IMR-90 (cell line): ENCODE data around the gene NRAS. TPM values are rescaled to one million over a fixed set of nuclear protein-coding genes. Genes with fewer than 3 reads are reported as not detected.

Source experiments
- ATAC-seq: fragments of 200-7000 bp; cut with Tn5 transposase; 2 replicates; pipeline ENCODE4 v1.9.1; 2020; ENCODE audit warnings: low read depth, mild to moderate bottlenecking, moderate library complexity
- BruUV-seq: library from RNA; stranded (reverse); fragments of 400-500 nt; replicated peaks from 2 replicates; lab custom pipeline; 2021; lab: Mats Ljungman, UMichigan
- CTCF ChIA-PET: fragments of 300-600 bp; formaldehyde crosslinking; extraction: SDS; loops from one replicate; lab custom pipeline; 2021; ENCODE audit warnings: antibody characterized with exemption; lab: Yijun Ruan, JAX
- POLR2A ChIA-PET: fragments of 300-600 bp; sonication (Branson Sonifier 250); formaldehyde crosslinking; loops from one replicate; lab custom pipeline; 2022; ENCODE audit warnings: antibody characterized with exemption; ENCODE audit not compliant: unreplicated experiment; lab: Charles Lee
- DNase-seq: peaks from one replicate; pipeline ENCODE4 v3.0.0; 2013
- H2AFZ ChIP-seq: replicated peaks from 2 replicates; pipeline ENCODE3; 2013; ENCODE audit warnings: low read length, mild to moderate bottlenecking; ENCODE audit not compliant: poor library complexity
- H2AK5ac ChIP-seq: 2 replicates; pipeline ENCODE4 v1.6.1; 2013; ENCODE audit warnings: low read depth, low read length, inconsistent platforms
- H2AK9ac ChIP-seq: replicated peaks from 2 replicates; pipeline ENCODE3; 2013; ENCODE audit warnings: mild to moderate bottlenecking, low read depth, low read length, moderate library complexity; ENCODE audit not compliant: poor library complexity
- H2BK120ac ChIP-seq: 2 replicates; pipeline ENCODE4 v1.6.1; 2013; ENCODE audit warnings: low read depth, low read length, inconsistent platforms
- H2BK15ac ChIP-seq: 3 replicates; pipeline ENCODE4 v1.6.1; 2013; ENCODE audit warnings: low read depth, low read length, inconsistent platforms
- H2BK20ac ChIP-seq: 2 replicates; pipeline ENCODE4 v1.6.1; 2013; ENCODE audit warnings: low read depth, mild to moderate bottlenecking, inconsistent platforms, low read length, moderate library complexity
- H2BK5ac ChIP-seq: 2 replicates; pipeline ENCODE4 v1.6.1; 2013; ENCODE audit warnings: mild to moderate bottlenecking, low read depth, low read length, inconsistent platforms; ENCODE audit not compliant: poor library complexity, severe bottlenecking
- H3K14ac ChIP-seq: replicated peaks from 2 replicates; pipeline ENCODE4 v1.6.1; 2013; ENCODE audit warnings: low read depth, low read length, inconsistent platforms
- H3K18ac ChIP-seq: 2 replicates; pipeline ENCODE4 v1.6.1; 2013; ENCODE audit warnings: low read depth, low read length, control low read depth
- H3K23ac ChIP-seq: 2 replicates; pipeline ENCODE4 v1.6.1; 2013; ENCODE audit warnings: low read depth, low read length, inconsistent platforms
- H3K27ac ChIP-seq: 2 replicates; pipeline ENCODE4 v1.5.1; 2013; ENCODE audit warnings: mild to moderate bottlenecking, control low read depth, low read length; ENCODE audit not compliant: insufficient read depth
- H3K27me3 ChIP-seq: 2 replicates; pipeline ENCODE4 v1.6.1; 2013; ENCODE audit warnings: low read length; ENCODE audit not compliant: control insufficient read depth, insufficient read depth
- H3K36me3 ChIP-seq: 2 replicates; pipeline ENCODE4 v1.6.1; 2013; ENCODE audit warnings: low read length, mixed read lengths; ENCODE audit not compliant: control insufficient read depth, insufficient read depth
- H3K4ac ChIP-seq: 2 replicates; pipeline ENCODE4 v1.6.1; 2013; ENCODE audit warnings: low read depth, low read length, inconsistent platforms
- H3K4me1 ChIP-seq: 2 replicates; pipeline ENCODE4 v1.6.1; 2013; ENCODE audit warnings: low read length, mixed read lengths; ENCODE audit not compliant: control insufficient read depth, insufficient read depth
- H3K4me2 ChIP-seq: 2 replicates; pipeline ENCODE4 v1.6.1; 2013; ENCODE audit warnings: low read depth, mild to moderate bottlenecking, control low read depth, low read length, moderate library complexity
- H3K4me3 ChIP-seq: 2 replicates; pipeline ENCODE4 v1.5.1; 2013; ENCODE audit warnings: low read depth, mild to moderate bottlenecking, control low read depth, low read length, moderate library complexity; ENCODE audit not compliant: insufficient read depth
- H3K56ac ChIP-seq: 2 replicates; pipeline ENCODE4 v1.6.1; 2013; ENCODE audit warnings: low read length, inconsistent platforms; ENCODE audit not compliant: insufficient read depth; ENCODE audit errors: extremely low read depth
- H3K79me1 ChIP-seq, 2 experiments: 2 replicates each; pipeline ENCODE4 v1.6.1; 2013; ENCODE audit warnings: low read length in 2 of 2, inconsistent platforms in 1 of 2, low read depth in 1 of 2
- H3K9ac ChIP-seq: 2 replicates; pipeline ENCODE4 v1.6.1; 2013; ENCODE audit warnings: low read depth, low read length, control low read depth
- H3K9me1 ChIP-seq: 2 replicates; pipeline ENCODE4 v1.6.1; 2013; ENCODE audit warnings: low read length, inconsistent platforms; ENCODE audit not compliant: insufficient read depth
- H3K9me3 ChIP-seq: 2 replicates; pipeline ENCODE4 v1.6.1; 2013; ENCODE audit warnings: low read length; ENCODE audit not compliant: control insufficient read depth, insufficient read depth
- H4K20me1 ChIP-seq: 2 replicates; pipeline ENCODE4 v1.6.1; 2013; ENCODE audit warnings: low read length, inconsistent platforms; ENCODE audit not compliant: insufficient read depth
- H4K5ac ChIP-seq: 2 replicates; pipeline ENCODE4 v1.6.1; 2013; ENCODE audit warnings: mild to moderate bottlenecking, low read depth, low read length, control low read depth
- H4K8ac ChIP-seq, 2 experiments: 2 replicates each; pipeline ENCODE4 v1.6.1; 2013; ENCODE audit warnings: low read depth in 2 of 2, low read length in 2 of 2, control low read depth in 1 of 2, inconsistent platforms in 1 of 2
- H4K91ac ChIP-seq: 2 replicates; pipeline ENCODE4 v1.6.1; 2013; ENCODE audit warnings: low read depth, low read length, inconsistent platforms; ENCODE audit not compliant: insufficient read depth
- FOS ChIP-seq: fragments of 150-350 bp; IDR thresholded peaks from 2 replicates; pipeline ENCODE4 v1.6.1; 2016; ENCODE audit warnings: low read depth, low read length
- NFE2L2 ChIP-seq: fragments of 150-350 bp; IDR thresholded peaks from 2 replicates; pipeline ENCODE4 v1.6.1; 2016; ENCODE audit warnings: low read depth, mild to moderate bottlenecking, low read length
- RCOR1 ChIP-seq: IDR thresholded peaks from 2 replicates; pipeline ENCODE4 v1.6.1; 2012; ENCODE audit warnings: mild to moderate bottlenecking, low read length, improper control_type of control experiment; ENCODE audit not compliant: insufficient replicate concordance
- WGBS, 2 experiments: methylation state at CpG; one replicate each; pipeline versions ENCODE4 v1.1.5 to v1.1.7; 2013; ENCODE audit warnings: missing lambda C conversion rate in 2 of 2; ENCODE audit not compliant: insufficient read length in 1 of 2; ENCODE audit errors: extremely low coverage in 2 of 2; 5-methylcytosine and 5-hydroxymethylcytosine counted together
- dilution Hi-C: fragments of 300-500 bp; cut with HindIII; formaldehyde crosslinking; loops from one replicate; pipeline ENCODE4 v1.14.3; 2018; ENCODE audit warnings: low sequenced_read_pairs; ENCODE audit not compliant: unreplicated experiment
- in situ Hi-C: fragments of 300-500 bp; cut with MboI; formaldehyde crosslinking; loops from 3 replicates; pipeline ENCODE4 v1.14.3; 2019; ENCODE audit warnings: low sequenced_read_pairs, inconsistent platforms, mixed read lengths
- intact Hi-C: fragments of 100-400 bp; cut with micrococcal nuclease; formaldehyde crosslinking; loops from 2 replicates; pipeline ENCODE4 v1.10.0; 2022
- polyA plus RNA-seq, 3 experiments: library from polyadenylated mRNA; depleted of rRNA; stranded (reverse); fragments of >200 nt; gene quantifications; 2 replicates each; pipeline ENCODE4 v1.2.3, GENCODE V29; 2012; ENCODE audit warnings: low replicate concordance in 1 of 3
- total RNA-seq: library from RNA; depleted of rRNA; stranded (reverse); fragments of >200 nt; gene quantifications from 2 replicates; pipeline ENCODE4 v1.2.3, GENCODE V29; 2012

The NRAS gene
- total and polyA plus RNA-seq, 2 of the 4 experiments (the other 2 are of a cell fraction): 27.4 to 85.9 TPM

GRCh38 chr1:114718661-114719423 lies 2.3 kb upstream of the NRAS start:
- Histone ChIP-seq H3K27me3 (no peaks in the 10 kb centered on the region), H3K9ac (no peak overlapping the region), H3K4ac (no peak overlapping the region), H4K91ac (no peak overlapping the region), H3K9me1 (no peaks in the 10 kb centered on the region), H2BK20ac (no peak overlapping the region), H3K4me1 (peaks cover 1% of the 10 kb centered on the region; the same call in 1 of the 2 replicates), H2AK5ac (no peak overlapping the region), H3K36me3 (peaks cover 38% of the 10 kb centered on the region), H3K4me3 (no peak overlapping the region), H3K23ac (no peak overlapping the region), H2AK9ac (no peak overlapping the region), H3K9me3 (no peaks in the 10 kb centered on the region), H2AFZ (no peak overlapping the region), H3K56ac (no peak overlapping the region), H3K4me2 (no peak overlapping the region), H2BK120ac (no peak overlapping the region), H2BK5ac (no peak overlapping the region), H3K14ac (no peak overlapping the region), H3K79me1 (peaks cover 29 to 30% of the 10 kb centered on the region in 2 experiments), H4K8ac (no peak overlapping the region), H3K27ac (no peak overlapping the region), H4K5ac (no peak overlapping the region), H3K18ac (no peak overlapping the region), H2BK15ac (no peak overlapping the region), H4K20me1 (no peaks in the 10 kb centered on the region)
- WGBS, 2 experiments: 100% methylated on average over 1 of the region's 11 CpGs; no CpG with 5 or more reads in 1 of the 2 experiments
- BruUV-seq: no TSS peak
- DNase-seq: peak; percentile 78
- TF ChIP-seq FOS (no peak), RCOR1 (no peak), NFE2L2 (no peak)
- ATAC-seq: no peak
- ChIA-PET CTCF (no interaction called here), POLR2A (no interaction called here)
- intact Hi-C loops: loop anchor here (5.0 kb wide), 1 partner anchor 137 kb away; the partner anchor contains the start of gene BCAS2
- in situ Hi-C loops: loop anchor here (25.0 kb wide), 1 partner anchor 757 kb away; no protein-coding TSS in a partner anchor
- dilution Hi-C loops: no loop called here
